Measurements from ENCODE around the gene BCAM. TPM values are rescaled to one million over a fixed set of nuclear protein-coding genes. Genes with fewer than 3 reads are reported as not detected.

Gene BCAM
- total and polyA plus RNA-seq, 2 of the 4 experiments (the other 2 are of a cell fraction) = 2.3 to 35.7 TPM

GRCh38 chr19:44839276-44839675 lies 30.4 kb downstream of the BCAM start:
- no TSS peak for BruUV-seq (replicated peaks)
- WGBS, 2 experiments (ENCODE audit: extremely low coverage in 2 of 2, insufficient read length in 1 of 2) = 67% methylated on average over 1 of the region's 2 CpGs; no CpG with 5 or more reads in 1 of the 2 experiments
- H4K91ac ChIP-seq (ENCODE audit: insufficient read depth, low read depth, low read length) = no peak overlapping the region
- H3K14ac ChIP-seq (replicated peaks; ENCODE audit: low read depth, low read length) = no peak overlapping the region
- no peaks in the 10 kb centered on the region for H3K9me3 ChIP-seq (ENCODE audit: control insufficient read depth, insufficient read depth, low read length)
- H2AK5ac ChIP-seq (ENCODE audit: low read depth, low read length) = 0 out of 2 replicates have a peak overlapping the region, but pooled peaks have one; percentile 21
- no peak overlapping the region for H3K23ac ChIP-seq (ENCODE audit: low read depth, low read length)
- H3K4me3 ChIP-seq (ENCODE audit: insufficient read depth, low read depth, low read length) = no peak overlapping the region
- no peak overlapping the region for H2BK5ac ChIP-seq (ENCODE audit: low read depth, low read length, poor library complexity, severe bottlenecking)
- no peak overlapping the region for H2BK120ac ChIP-seq (ENCODE audit: low read depth, low read length)
- no peak overlapping the region for H3K9ac ChIP-seq (ENCODE audit: low read depth, low read length)
- no peak overlapping the region for H3K18ac ChIP-seq (ENCODE audit: low read depth, low read length)
- H3K27ac ChIP-seq (ENCODE audit: insufficient read depth, low read length) = no peak overlapping the region
- H3K4me1 ChIP-seq (ENCODE audit: control insufficient read depth, insufficient read depth, low read length) = no peaks in the 10 kb centered on the region
- no peaks in the 10 kb centered on the region for H3K9me1 ChIP-seq (ENCODE audit: insufficient read depth, low read length)
- CTCF ChIA-PET = no interaction called here
- H4K5ac ChIP-seq (ENCODE audit: low read depth, low read length) = no peak overlapping the region
- peaks cover 0 to 1% of the 10 kb centered on the region in 2 experiments; a peak in 1 of 4 replicates for H3K79me1 ChIP-seq (ENCODE audit: low read depth in 1 of 2, low read length in 2 of 2)
- no peaks in the 10 kb centered on the region for H4K20me1 ChIP-seq (ENCODE audit: insufficient read depth, low read length)
- no peak for DNase-seq
- H3K4me2 ChIP-seq (ENCODE audit: low read depth, low read length) = no peak overlapping the region
- intact Hi-C loops (cut with micrococcal nuclease) (no loop called here), in situ Hi-C loops (cut with MboI; ENCODE audit: low sequenced_read_pairs) (no loop called here), dilution Hi-C loops (cut with HindIII; ENCODE audit: low sequenced_read_pairs, unreplicated experiment) (no loop called here)
- POLR2A ChIA-PET (ENCODE audit: unreplicated experiment) = no interaction called here
- no peak overlapping the region for H4K8ac ChIP-seq (ENCODE audit: low read depth in 2 of 2, low read length in 2 of 2)
- H3K36me3 ChIP-seq (ENCODE audit: control insufficient read depth, insufficient read depth, low read length) = no peaks in the 10 kb centered on the region
- peaks cover 7% of the 10 kb centered on the region; the same call in 1 of the 2 replicates for H3K27me3 ChIP-seq (ENCODE audit: control insufficient read depth, insufficient read depth, low read length)
- no peak overlapping the region for H2AK9ac ChIP-seq (replicated peaks; ENCODE audit: low read depth, low read length, poor library complexity)
- H3K56ac ChIP-seq (ENCODE audit: extremely low read depth, insufficient read depth, low read length) = no peak overlapping the region
- H2BK20ac ChIP-seq (ENCODE audit: low read depth, low read length) = no peak overlapping the region
- ATAC-seq (ENCODE audit: low read depth) = no peak
- H2BK15ac ChIP-seq (ENCODE audit: low read depth, low read length) = no peak overlapping the region
- no peak overlapping the region for H3K4ac ChIP-seq (ENCODE audit: low read depth, low read length)
- TF ChIP-seq, protein P1, sequence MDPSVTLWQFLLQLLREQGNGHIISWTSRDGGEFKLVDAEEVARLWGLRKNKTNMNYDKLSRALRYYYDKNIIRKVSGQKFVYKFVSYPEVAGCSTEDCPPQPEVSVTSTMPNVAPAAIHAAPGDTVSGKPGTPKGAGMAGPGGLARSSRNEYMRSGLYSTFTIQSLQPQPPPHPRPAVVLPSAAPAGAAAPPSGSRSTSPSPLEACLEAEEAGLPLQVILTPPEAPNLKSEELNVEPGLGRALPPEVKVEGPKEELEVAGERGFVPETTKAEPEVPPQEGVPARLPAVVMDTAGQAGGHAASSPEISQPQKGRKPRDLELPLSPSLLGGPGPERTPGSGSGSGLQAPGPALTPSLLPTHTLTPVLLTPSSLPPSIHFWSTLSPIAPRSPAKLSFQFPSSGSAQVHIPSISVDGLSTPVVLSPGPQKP (IDR thresholded peaks at IDR 0.05; ENCODE audit: borderline replicate concordance, low read depth, low read length) = no peak
- TF ChIP-seq POLR2A (IDR thresholded peaks at IDR 0.05; ENCODE audit: low read depth, low read length) = no peak
- no peak for TF ChIP-seq CTCF (conservative IDR thresholded peaks at IDR 0.05; ENCODE audit: low read depth, low read length)
- TF ChIP-seq RAD21 (IDR thresholded peaks at IDR 0.05; ENCODE audit: low read length) = no peak
- TF ChIP-seq RCOR1 (IDR thresholded peaks at IDR 0.05; ENCODE audit: insufficient replicate concordance, low read length) = no peak
- TF ChIP-seq RFX5 (IDR thresholded peaks at IDR 0.05; ENCODE audit: low read depth, low read length) = no peak
- no peak for TF ChIP-seq MXI1 (IDR thresholded peaks at IDR 0.05; ENCODE audit: borderline replicate concordance, low read depth, low read length)
- TF ChIP-seq, protein P2, sequence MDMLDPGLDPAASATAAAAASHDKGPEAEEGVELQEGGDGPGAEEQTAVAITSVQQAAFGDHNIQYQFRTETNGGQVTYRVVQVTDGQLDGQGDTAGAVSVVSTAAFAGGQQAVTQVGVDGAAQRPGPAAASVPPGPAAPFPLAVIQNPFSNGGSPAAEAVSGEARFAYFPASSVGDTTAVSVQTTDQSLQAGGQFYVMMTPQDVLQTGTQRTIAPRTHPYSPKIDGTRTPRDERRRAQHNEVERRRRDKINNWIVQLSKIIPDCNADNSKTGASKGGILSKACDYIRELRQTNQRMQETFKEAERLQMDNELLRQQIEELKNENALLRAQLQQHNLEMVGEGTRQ (IDR thresholded peaks at IDR 0.05; ENCODE audit: low read depth, low read length) = no peak
- no peak for TF ChIP-seq MAZ (IDR thresholded peaks at IDR 0.05; ENCODE audit: borderline replicate concordance, low read depth, low read length)
- TF ChIP-seq FOS (IDR thresholded peaks at IDR 0.05; ENCODE audit: low read depth, low read length) = no peak
- no peak for TF ChIP-seq MAFK (IDR thresholded peaks at IDR 0.05; ENCODE audit: low read depth, low read length)
- no peak overlapping the region for H2AFZ ChIP-seq (replicated peaks; ENCODE audit: low read length, poor library complexity)
